GM18508 (cell line): ENCODE data around the gene AP5S1.

Source experiments
- ATAC-seq: cut with Tn5 transposase; IDR thresholded peaks from one replicate; pipeline ENCODE4 v1.9.1; 2021; ENCODE audit warnings: moderate number of reproducible peaks; ENCODE audit not compliant: insufficient read depth, unreplicated experiment

AP5S1 gene

DNA sequence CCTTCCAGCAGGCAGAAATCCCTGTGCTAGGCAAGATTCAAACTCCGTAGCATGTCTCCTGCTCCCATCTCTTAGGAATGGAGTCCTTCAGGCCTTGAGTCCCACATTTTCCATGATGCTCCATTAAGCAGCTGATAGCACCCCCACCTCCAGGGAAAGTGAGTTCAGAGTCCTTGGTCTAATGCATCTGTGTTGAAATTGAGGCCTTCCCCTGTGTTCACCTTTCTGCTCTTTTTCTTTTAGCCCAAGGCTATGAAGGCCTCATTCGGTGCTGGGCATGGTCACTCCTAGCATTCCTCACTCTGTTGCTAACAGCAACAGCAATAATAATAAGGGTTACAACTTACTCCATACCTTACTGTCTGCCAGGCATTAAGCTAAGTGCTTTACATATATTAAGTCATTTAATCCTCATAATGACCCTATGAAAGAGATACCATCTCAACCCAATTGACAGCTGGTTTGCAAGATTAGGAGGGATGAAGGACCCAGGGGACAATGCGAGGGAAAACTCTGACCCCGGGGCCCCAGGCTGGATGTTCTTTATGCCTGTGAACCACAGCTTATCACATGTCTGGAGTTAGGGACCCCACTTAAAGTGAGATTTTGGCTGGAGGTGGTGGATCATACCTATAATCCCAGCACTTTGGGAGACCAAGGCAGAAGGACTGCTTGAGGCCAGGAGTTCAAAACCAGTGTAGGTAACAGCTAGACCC is 51.4 kb downstream of the AP5S1 start:
- ATAC-seq, result no peak

DNA sequence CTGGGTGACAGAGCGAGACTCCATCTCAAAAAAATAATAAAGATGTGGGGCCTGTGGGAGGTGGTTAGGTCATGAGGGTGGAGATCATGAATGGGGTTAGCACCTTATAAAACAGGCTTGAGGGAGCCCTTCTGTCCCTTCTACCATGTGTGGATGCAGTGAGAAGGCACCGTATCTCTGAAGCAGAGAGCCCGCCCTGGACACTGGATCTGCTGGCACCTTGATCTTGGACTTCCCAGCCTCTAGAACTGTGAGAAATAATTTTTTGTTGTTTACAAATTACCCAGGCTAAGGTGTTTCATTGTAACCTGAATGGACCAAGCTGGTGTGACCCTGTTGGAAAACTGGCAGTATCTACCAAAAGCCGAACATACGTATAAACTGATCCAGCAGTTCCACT is 53.2 kb downstream of the AP5S1 start:
- ATAC-seq, result no peak

DNA sequence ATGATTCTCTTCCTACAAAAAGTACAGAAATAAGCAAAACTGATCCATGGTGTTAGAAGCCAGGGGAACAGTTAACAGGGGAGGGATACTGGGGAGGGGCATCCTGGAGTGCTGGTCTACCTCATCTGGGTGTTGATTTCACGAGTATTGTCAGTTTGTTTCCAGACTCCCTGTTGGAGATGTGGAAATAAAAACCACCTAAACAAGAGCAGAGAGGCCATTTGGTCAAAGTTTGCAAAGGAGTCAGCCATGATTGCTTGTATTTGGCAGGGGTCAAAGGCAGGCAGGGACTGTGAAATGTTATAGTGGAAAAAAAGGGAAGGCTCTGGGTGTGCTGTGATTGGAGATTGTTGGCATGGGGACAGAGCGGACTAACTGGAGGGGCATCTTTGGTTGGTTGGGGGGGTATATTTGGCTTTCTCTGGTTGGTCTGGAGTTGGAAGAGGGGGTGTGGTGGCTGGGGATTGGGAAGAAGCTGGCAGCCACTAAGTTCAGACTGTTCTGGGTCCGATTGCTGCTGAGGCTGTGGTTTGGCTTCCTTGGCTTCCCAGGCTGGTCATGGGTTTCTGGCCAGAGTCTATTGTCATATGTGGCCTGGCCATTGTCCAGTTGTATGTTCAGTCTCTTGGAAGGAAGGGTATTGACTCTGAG is 54.0 kb downstream of the AP5S1 start:
- no peak for ATAC-seq

GRCh38 chr20:3875378-3875974 is 55.1 kb downstream of the AP5S1 start:
- no peak for ATAC-seq

GRCh38 chr20:3876000-3876399 is 55.7 kb downstream of the AP5S1 start:
- no peak for ATAC-seq

GRCh38 chr20:3876676-3877075 is 56.3 kb downstream of the AP5S1 start:
- ATAC-seq, result no peak
